Measurements from ENCODE around the gene RSPO4.

- TF ChIP-seq, protein P1, sequence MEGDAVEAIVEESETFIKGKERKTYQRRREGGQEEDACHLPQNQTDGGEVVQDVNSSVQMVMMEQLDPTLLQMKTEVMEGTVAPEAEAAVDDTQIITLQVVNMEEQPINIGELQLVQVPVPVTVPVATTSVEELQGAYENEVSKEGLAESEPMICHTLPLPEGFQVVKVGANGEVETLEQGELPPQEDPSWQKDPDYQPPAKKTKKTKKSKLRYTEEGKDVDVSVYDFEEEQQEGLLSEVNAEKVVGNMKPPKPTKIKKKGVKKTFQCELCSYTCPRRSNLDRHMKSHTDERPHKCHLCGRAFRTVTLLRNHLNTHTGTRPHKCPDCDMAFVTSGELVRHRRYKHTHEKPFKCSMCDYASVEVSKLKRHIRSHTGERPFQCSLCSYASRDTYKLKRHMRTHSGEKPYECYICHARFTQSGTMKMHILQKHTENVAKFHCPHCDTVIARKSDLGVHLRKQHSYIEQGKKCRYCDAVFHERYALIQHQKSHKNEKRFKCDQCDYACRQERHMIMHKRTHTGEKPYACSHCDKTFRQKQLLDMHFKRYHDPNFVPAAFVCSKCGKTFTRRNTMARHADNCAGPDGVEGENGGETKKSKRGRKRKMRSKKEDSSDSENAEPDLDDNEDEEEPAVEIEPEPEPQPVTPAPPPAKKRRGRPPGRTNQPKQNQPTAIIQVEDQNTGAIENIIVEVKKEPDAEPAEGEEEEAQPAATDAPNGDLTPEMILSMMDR (IDR thresholded peaks at IDR 0.05; ENCODE audit: borderline replicate concordance, extremely low read depth, low read length, poor library complexity, severe bottlenecking) = no peak
- no peak for TF ChIP-seq EZH2 (IDR thresholded peaks at IDR 0.05; ENCODE audit: borderline replicate concordance, low read depth, low read length, severe bottlenecking)
These were observed 76.6 kb downstream of the RSPO4 start for GRCh38 chr20:925516-925915.

Measured in DND-41 (cell line).